Natural killer cell (primary cell): ENCODE measurements around the gene CRYGC. TPM values are rescaled to one million over a fixed set of nuclear protein-coding genes. Genes with fewer than 3 reads are reported as not detected.
A peak's percentile ranks its signal among the peaks of the same experiment; 100 is the strongest.
"Not testable (repeated sequence)": the region's sequence is repeated elsewhere in the genome, so short reads cannot be mapped to it uniquely, and the experiment has no call there.

Experiments used
- ATAC-seq, 3 donors: fragments of 150-1000 bp in 2 of 3; fragments of 200-7000 bp in 1 of 3; cut with Tn5 transposase; 1 replicate in 1 of 3; 2 replicates in 2 of 3; pipeline ENCODE4 v1.10.0; 2021; ENCODE audit warnings: mild to moderate bottlenecking in 2 of 3, moderate library complexity in 2 of 3
- DNase-seq, 2 donors: peaks; one replicate each; pipeline versions ENCODE4 v3.0.0 to v3.0.0-alpha.2; 2013 to 2021; ENCODE audit warnings: mixed read lengths in 1 of 2
- H3K27ac ChIP-seq: one replicate; pipeline ENCODE4 v1.5.1; 2013; ENCODE audit warnings: mild to moderate bottlenecking, low read length
- H3K27me3 ChIP-seq: one replicate; pipeline ENCODE4 v1.6.1; 2013; ENCODE audit warnings: low read length; ENCODE audit not compliant: control insufficient read depth, insufficient read depth
- H3K36me3 ChIP-seq: one replicate; pipeline ENCODE4 v1.6.1; 2013; ENCODE audit warnings: low read length; ENCODE audit not compliant: control insufficient read depth, insufficient read depth
- H3K4me1 ChIP-seq: one replicate; pipeline ENCODE4 v1.6.1; 2013; ENCODE audit warnings: low read length; ENCODE audit not compliant: control insufficient read depth, insufficient read depth
- H3K4me3 ChIP-seq: one replicate; pipeline ENCODE4 v1.5.1; 2013; ENCODE audit warnings: low read length
- H3K9me3 ChIP-seq: one replicate; pipeline ENCODE4 v1.6.1; 2013; ENCODE audit warnings: low read length; ENCODE audit not compliant: control insufficient read depth, insufficient read depth
- H3K27ac Mint-ChIP-seq, 2 donors: one replicate each; pipeline ENCODE4 v1.8.0; 2022; ENCODE audit warnings: mild to moderate bottlenecking in 2 of 2, mixed read lengths in 2 of 2, moderate library complexity in 1 of 2
- H3K27me3 Mint-ChIP-seq, 2 donors: one replicate each; pipeline ENCODE4 v1.8.0; 2022; ENCODE audit warnings: low read depth in 2 of 2, mixed read lengths in 2 of 2
- H3K36me3 Mint-ChIP-seq: one replicate; pipeline ENCODE4 v1.8.0; 2022; ENCODE audit warnings: mixed read lengths
- H3K4me1 Mint-ChIP-seq, 2 donors: one replicate each; pipeline ENCODE4 v1.8.0; 2022; ENCODE audit warnings: mixed read lengths in 2 of 2
- H3K4me3 Mint-ChIP-seq: one replicate; pipeline ENCODE4 v1.8.0; 2022; ENCODE audit warnings: mild to moderate bottlenecking, moderate library complexity, mixed read lengths
- H3K9me3 Mint-ChIP-seq, 2 donors: one replicate each; pipeline ENCODE4 v1.8.0; 2022; ENCODE audit warnings: mixed read lengths in 2 of 2
- WGBS: methylation state at CpG from one replicate; pipeline ENCODE4 v1.1.7; 2013; ENCODE audit warnings: missing lambda C conversion rate; ENCODE audit not compliant: insufficient coverage; 5-methylcytosine and 5-hydroxymethylcytosine counted together
- intact Hi-C: fragments of 100-400 bp; cut with micrococcal nuclease; formaldehyde crosslinking; loops from one replicate; pipeline ENCODE4 v1.14.2; 2022
- total RNA-seq, 4 donors: library from RNA; stranded (reverse); fragments of 120-200 nt in 1 of 4; gene quantifications; one replicate each; pipeline versions ENCODE4 v1.2.3 to v1.2.4, GENCODE V29; 2013 to 2022
- TF ChIP-seq, protein P1 (sequence below): fragments of 200-600 bp; IDR thresholded peaks from one replicate; pipeline ENCODE4 v1.8.0; 2022; ENCODE audit warnings: antibody characterized with exemption

Gene CRYGC
- total RNA-seq, 3 donors from 2014 or later (not counting 1 experiment from before 2014, with no cell fraction given) = not detected

DNA sequence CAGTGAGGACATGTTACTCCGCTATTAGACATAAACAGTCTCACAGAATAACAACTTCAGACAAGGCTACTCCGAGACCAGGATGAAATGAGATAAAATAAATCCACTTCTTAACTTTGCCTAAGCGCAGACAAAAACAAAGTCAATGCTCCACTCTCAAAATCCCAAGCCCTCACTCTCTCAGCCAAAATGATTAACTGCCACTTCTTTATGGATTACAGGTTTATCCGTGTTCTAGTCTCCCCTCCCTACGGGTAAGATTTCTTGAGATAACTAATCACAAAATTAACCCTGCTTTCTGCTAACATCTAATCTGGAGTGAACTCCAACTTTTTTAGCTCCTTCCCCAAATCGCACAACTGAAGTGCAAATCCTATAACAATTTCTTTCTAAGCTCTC lies 1.1 kb upstream of the CRYGC start:
- no peaks in the 10 kb centered on the region for H3K9me3 Mint-ChIP-seq
- no peak overlapping the region for H3K4me3 ChIP-seq
- H3K4me1 ChIP-seq = peaks cover 17% of the 10 kb centered on the region
- no peak overlapping the region for H3K4me3 Mint-ChIP-seq
- ATAC-seq = no peak
- DNase-seq = no peak
- no peaks in the 10 kb centered on the region for H3K36me3 ChIP-seq
- H3K9me3 ChIP-seq = no peaks in the 10 kb centered on the region
- H3K4me1 Mint-ChIP-seq = peaks cover 11% of the 10 kb centered on the region in 2 donors
- TF ChIP-seq, protein P1, sequence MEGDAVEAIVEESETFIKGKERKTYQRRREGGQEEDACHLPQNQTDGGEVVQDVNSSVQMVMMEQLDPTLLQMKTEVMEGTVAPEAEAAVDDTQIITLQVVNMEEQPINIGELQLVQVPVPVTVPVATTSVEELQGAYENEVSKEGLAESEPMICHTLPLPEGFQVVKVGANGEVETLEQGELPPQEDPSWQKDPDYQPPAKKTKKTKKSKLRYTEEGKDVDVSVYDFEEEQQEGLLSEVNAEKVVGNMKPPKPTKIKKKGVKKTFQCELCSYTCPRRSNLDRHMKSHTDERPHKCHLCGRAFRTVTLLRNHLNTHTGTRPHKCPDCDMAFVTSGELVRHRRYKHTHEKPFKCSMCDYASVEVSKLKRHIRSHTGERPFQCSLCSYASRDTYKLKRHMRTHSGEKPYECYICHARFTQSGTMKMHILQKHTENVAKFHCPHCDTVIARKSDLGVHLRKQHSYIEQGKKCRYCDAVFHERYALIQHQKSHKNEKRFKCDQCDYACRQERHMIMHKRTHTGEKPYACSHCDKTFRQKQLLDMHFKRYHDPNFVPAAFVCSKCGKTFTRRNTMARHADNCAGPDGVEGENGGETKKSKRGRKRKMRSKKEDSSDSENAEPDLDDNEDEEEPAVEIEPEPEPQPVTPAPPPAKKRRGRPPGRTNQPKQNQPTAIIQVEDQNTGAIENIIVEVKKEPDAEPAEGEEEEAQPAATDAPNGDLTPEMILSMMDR = no peak
- intact Hi-C loops = no loop called here
- 97% methylated on average over 6 of the region's 6 CpGs for WGBS
- no peak overlapping the region for H3K27ac ChIP-seq
- H3K36me3 Mint-ChIP-seq = no peaks in the 10 kb centered on the region
- peaks cover 1 to 12% of the 10 kb centered on the region in 2 donors for H3K27me3 Mint-ChIP-seq
- H3K27me3 ChIP-seq = no peaks in the 10 kb centered on the region
- no peak overlapping the region for H3K27ac Mint-ChIP-seq

DNA sequence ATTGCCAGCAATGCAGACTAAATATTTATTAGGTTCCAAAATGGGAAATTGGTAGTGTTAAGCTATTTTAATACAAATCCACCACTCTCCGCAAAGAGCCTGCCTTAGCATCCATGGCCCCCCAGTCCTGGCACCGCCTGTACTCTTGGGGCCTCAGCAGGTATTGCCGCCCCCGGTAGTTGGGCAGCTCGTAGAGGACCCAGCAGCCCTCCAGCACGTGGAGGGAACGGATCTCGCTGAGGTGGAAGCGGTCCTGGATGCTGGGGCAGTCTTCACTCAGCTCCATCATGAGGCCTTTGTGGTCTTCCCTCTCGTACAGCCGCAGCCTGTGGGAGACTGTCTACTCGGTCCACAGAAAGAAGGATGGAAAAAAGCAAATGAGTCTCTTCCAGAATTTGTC lies 1.5 kb downstream of the CRYGC start:
- intact Hi-C loops = no loop called here
- H3K27me3 Mint-ChIP-seq = peaks cover 17 to 34% of the 10 kb centered on the region in 2 donors
- H3K9me3 Mint-ChIP-seq = no peaks in the 10 kb centered on the region
- TF ChIP-seq, protein P1 = no peak
- no peak overlapping the region for H3K4me3 Mint-ChIP-seq
- DNase-seq = no peak
- Histone ChIP-seq H3K4me1 (peaks cover 7% of the 10 kb centered on the region), H3K27me3 (peaks cover 13% of the 10 kb centered on the region), H3K9me3 (no peaks in the 10 kb centered on the region), H3K36me3 (no peaks in the 10 kb centered on the region), H3K27ac (no peak overlapping the region), H3K4me3 (no peak overlapping the region)
- ATAC-seq = no peak
- no peak overlapping the region for H3K27ac Mint-ChIP-seq
- H3K36me3 Mint-ChIP-seq = no peaks in the 10 kb centered on the region
- WGBS = 93% methylated on average over 12 of the region's 12 CpGs
- peaks cover 12% of the 10 kb centered on the region in 2 donors for H3K4me1 Mint-ChIP-seq

DNA sequence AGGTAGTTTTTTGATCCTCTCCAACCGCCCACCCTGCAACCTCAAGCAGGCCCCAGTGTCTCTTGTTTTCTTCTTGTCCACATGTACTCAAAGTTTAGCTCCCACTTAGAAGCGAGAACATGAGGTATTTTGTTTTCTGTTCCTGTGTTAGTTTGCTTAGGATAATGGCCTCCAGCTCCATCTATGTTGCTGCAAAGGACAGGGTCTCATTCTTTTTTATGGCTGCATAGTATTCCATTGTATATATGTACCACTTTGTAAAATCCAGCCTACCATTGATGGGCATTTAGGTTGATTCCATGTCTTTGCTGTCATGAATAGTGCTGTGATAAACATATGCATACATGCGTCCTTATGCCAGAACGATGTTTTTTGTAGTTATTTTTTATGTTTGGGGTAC lies 2.5 kb downstream of the CRYGC start:
- 93% methylated on average over 2 of the region's 4 CpGs for WGBS
- DNase-seq (no peak), ATAC-seq (no peak)
- no peak overlapping the region for H3K4me3 Mint-ChIP-seq
- H3K27ac ChIP-seq = no peak overlapping the region
- H3K9me3 ChIP-seq = no peaks in the 10 kb centered on the region
- H3K9me3 Mint-ChIP-seq = no peaks in the 10 kb centered on the region
- no peaks in the 10 kb centered on the region for H3K36me3 ChIP-seq
- peaks cover 17 to 34% of the 10 kb centered on the region in 2 donors for H3K27me3 Mint-ChIP-seq
- peaks cover 13% of the 10 kb centered on the region for H3K27me3 ChIP-seq
- no peak overlapping the region for H3K27ac Mint-ChIP-seq
- peaks cover 7% of the 10 kb centered on the region for H3K4me1 ChIP-seq
- H3K4me3 ChIP-seq = no peak overlapping the region
- intact Hi-C loops = no loop called here
- H3K4me1 Mint-ChIP-seq = peaks cover 12% of the 10 kb centered on the region in 2 donors
- H3K36me3 Mint-ChIP-seq = no peaks in the 10 kb centered on the region
- TF ChIP-seq, protein P1 = no peak

DNA sequence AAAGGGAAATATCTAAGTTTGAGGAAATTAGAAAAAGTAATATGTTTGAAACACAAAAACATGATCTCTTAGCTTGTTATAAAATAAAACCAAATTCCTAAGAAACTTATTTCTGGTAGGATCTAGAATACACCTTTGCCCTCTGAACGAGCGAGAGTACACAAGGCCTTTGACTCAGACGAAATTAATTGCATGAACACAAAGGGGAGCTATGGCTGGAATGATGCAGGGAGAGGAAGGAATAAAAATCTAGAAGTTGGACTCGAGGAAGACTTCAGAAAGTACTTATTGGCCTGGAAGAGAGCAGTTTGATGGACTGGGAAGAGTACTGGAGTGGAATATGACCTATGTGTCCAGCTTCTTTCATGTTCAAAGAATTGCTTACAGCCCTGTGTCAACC lies 4.4 kb downstream of the CRYGC start:
- Mint-ChIP-seq H3K27me3 (peaks cover 20 to 42% of the 10 kb centered on the region in 2 donors), H3K4me3 (no peak overlapping the region), H3K36me3 (no peaks in the 10 kb centered on the region), H3K4me1 (peaks cover 12% of the 10 kb centered on the region in 2 donors), H3K27ac (no peak overlapping the region), H3K9me3 (no peaks in the 10 kb centered on the region)
- Histone ChIP-seq H3K9me3 (no peaks in the 10 kb centered on the region), H3K27me3 (peaks cover 13% of the 10 kb centered on the region), H3K36me3 (no peaks in the 10 kb centered on the region), H3K27ac (no peak overlapping the region), H3K4me1 (peaks cover 7% of the 10 kb centered on the region), H3K4me3 (no peak overlapping the region)
- no peak for ATAC-seq
- DNase-seq = no peak
- TF ChIP-seq, protein P1 = no peak
- intact Hi-C loops = no loop called here
- WGBS = 87% methylated on average over 4 of the region's 4 CpGs

DNA sequence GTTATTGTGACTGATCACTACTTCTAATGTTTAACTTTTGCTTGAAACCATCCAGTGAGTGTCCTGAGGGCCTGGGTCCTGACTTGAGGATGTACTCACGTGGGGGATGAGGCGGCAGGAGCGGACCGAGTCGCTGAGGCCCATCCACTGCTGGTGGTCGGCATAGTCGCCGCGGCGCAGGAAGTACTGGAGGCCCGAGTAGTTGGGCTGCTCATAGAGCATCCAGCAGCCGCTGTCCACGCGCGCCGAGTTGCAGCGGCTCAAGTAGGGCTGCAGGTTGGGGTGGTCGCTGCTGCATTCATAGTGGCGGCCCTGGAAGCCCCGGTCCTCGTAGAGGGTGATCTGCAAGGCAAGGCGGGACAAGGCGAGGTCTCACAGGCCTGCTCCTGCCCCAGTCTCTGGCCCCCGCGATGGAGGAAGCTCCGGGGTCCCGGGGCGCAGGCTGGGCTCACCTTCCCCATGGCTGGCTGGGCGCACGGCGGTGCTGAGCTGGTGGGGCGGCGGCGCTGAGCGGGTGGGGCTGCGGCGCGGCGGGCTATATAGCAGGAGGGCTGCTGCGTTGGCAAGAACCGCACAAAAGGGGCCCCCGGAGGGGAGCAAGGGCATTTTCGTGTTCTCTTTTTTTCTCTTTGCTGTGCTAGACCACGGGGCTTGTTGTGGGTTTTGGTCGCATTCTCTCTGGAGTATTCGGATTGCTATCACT lies 5.5 kb downstream of the CRYGC start, which contains the start of gene CRYGD:
Gene CRYGD (minus strand): TSS at position 512 of the 703 bp plus-strand sequence. CDS start 51 bp downstream, at position 461.
- H3K9me3 ChIP-seq, H3K4me3 ChIP-seq, H3K27ac ChIP-seq, intact Hi-C loops, H3K4me3 Mint-ChIP-seq, H3K36me3 Mint-ChIP-seq, H3K27ac Mint-ChIP-seq, H3K4me1 ChIP-seq, H3K36me3 ChIP-seq, DNase-seq, H3K9me3 Mint-ChIP-seq: not testable (repeated sequence)
- peak in 2 of 3 donors; percentile 62 to 69 for ATAC-seq
- WGBS = 8% methylated on average over 46 of the region's 46 CpGs
- peaks cover 13% of the 10 kb centered on the region for H3K27me3 ChIP-seq
- H3K4me1 Mint-ChIP-seq = peaks cover 12% of the 10 kb centered on the region in 2 donors
- H3K27me3 Mint-ChIP-seq = peaks cover 22 to 42% of the 10 kb centered on the region in 2 donors
